Kidney (tissue), 14 donors: ENCODE data around the gene BLOC1S1. TPM values are rescaled to one million over a fixed set of nuclear protein-coding genes. Genes with fewer than 3 reads are reported as not detected.

ENCODE experiments used
- DNase-seq, 5 donors: peaks; one replicate each; pipeline ENCODE4 v3.0.0-alpha.2; 2013 to 2020
- FAIRE-seq: peaks from 2 replicates; lab custom pipeline; 2012; peaks lifted over from hg19 to GRCh38; lab: Jason Lieb, UNC
- H3K27ac ChIP-seq, 2 donors: one replicate each; pipeline ENCODE4 v1.7.0; 2013; ENCODE audit warnings: low read depth in 2 of 2, low read length in 2 of 2, inconsistent platforms in 1 of 2
- H3K27me3 ChIP-seq: one replicate; pipeline ENCODE4 v1.7.1; 2013; ENCODE audit warnings: low read length, inconsistent platforms; ENCODE audit not compliant: control insufficient read depth, insufficient read depth
- H3K36me3 ChIP-seq, 3 donors: one replicate each; pipeline versions ENCODE4 v1.7.0 to v1.7.1; 2013; ENCODE audit warnings: low read length in 3 of 3, control low read depth in 1 of 3, inconsistent platforms in 1 of 3; ENCODE audit not compliant: insufficient read depth in 3 of 3, control insufficient read depth in 2 of 3
- H3K4me1 ChIP-seq, 3 donors: one replicate each; pipeline versions ENCODE4 v1.7.0 to v1.7.1; 2013; ENCODE audit warnings: low read length in 3 of 3, inconsistent platforms in 1 of 3, low read depth in 1 of 3; ENCODE audit not compliant: control insufficient read depth in 2 of 3, insufficient read depth in 2 of 3
- H3K4me3 ChIP-seq, 3 donors: one replicate each; pipeline versions ENCODE4 v1.7.0 to v1.8.1; 2013; ENCODE audit warnings: low read length in 3 of 3, control low read depth in 1 of 3, inconsistent platforms in 1 of 3
- H3K9ac ChIP-seq, 3 donors: one replicate each; pipeline versions ENCODE4 v1.7.0 to v1.7.1; 2013; ENCODE audit warnings: low read length in 3 of 3, control low read depth in 1 of 3, inconsistent platforms in 1 of 3
- H3K9me3 ChIP-seq, 3 donors: one replicate each; pipeline versions ENCODE4 v1.7.0 to v1.7.1; 2013; ENCODE audit warnings: low read length in 3 of 3, control low read depth in 1 of 3, inconsistent platforms in 1 of 3; ENCODE audit not compliant: control insufficient read depth in 2 of 3, insufficient read depth in 1 of 3
- CTCF ChIP-seq: IDR thresholded peaks from 3 replicates; pipeline ENCODE4 v1.5.1; 2012; ENCODE audit warnings: mild to moderate bottlenecking, moderate library complexity, borderline replicate concordance; ENCODE audit not compliant: insufficient read depth; ENCODE audit errors: extremely low read depth
- intact Hi-C: fragments of 100-400 bp; cut with DNase I; formaldehyde crosslinking; loops from one replicate; pipeline ENCODE4 v1.11.1; 2022
- polyA plus RNA-seq: library from polyadenylated mRNA; stranded (reverse); fragments of 350-450 nt; fragmentation: Illumina TruSeq; extraction: RNeasy Lipid Tissue Mini Kit (QIAGEN cat#74804); gene quantifications from one replicate; pipeline ENCODE4 v1.2.3, GENCODE V29; 2014; ENCODE audit warnings: low read depth, low replicate concordance; ENCODE audit not compliant: insufficient read depth
- total RNA-seq: library from RNA; stranded (reverse); fragmentation: NEBNext Ultra II Directional; extraction: Animal tissue kit (Norgen Biotek cat#: 25700); gene quantifications from one replicate; pipeline ENCODE4 v1.2.1, GENCODE V29; 2021
- donor health status: control.
- donor health status: control.
- donor health status: control.
- donor health status: control.
- donor health status: control.
- donor health status: DM: yes; HTN: yes; CAD: no.
- donor health status: Normal renal cell carcinoma (clear cell type).

Gene BLOC1S1
- total and polyA plus RNA-seq, 2 donors from 2014 or later: 116 to 451 TPM

- Histone ChIP-seq H3K27me3 (no peaks in the 10 kb centered on the region), H3K27ac (peak overlapping the region; percentile 99), H3K9me3 (no peaks in the 10 kb centered on the region), H3K36me3 (peaks cover 5 to 19% (median 6%) of the 10 kb centered on the region in 3 donors), H3K4me3 (peak overlapping the region; percentile 77 to 87 (median 79)), H3K4me1 (peaks cover 0 to 24% (median 20%) of the 10 kb centered on the region in 3 donors), H3K9ac (peak overlapping the region; percentile 12 to 100 (median 85))
- peak; percentile 11 for TF ChIP-seq CTCF
- peak; percentile 73 to 87 (median 83) for DNase-seq
- FAIRE-seq: no peak
- intact Hi-C loops: no loop called here
Observed at GRCh38 chr12:55729819-55730818, 14.3 kb downstream of the BLOC1S1 start.

- Histone ChIP-seq H3K36me3 (no peaks in the 10 kb centered on the region), H3K27ac (no peak overlapping the region), H3K27me3 (no peaks in the 10 kb centered on the region), H3K4me3 (no peak overlapping the region), H3K9ac (no peak overlapping the region), H3K9me3 (no peaks in the 10 kb centered on the region), H3K4me1 (peaks cover 0 to 16% (median 16%) of the 10 kb centered on the region in 3 donors)
- TF ChIP-seq CTCF: no peak
- DNase-seq (no peak), FAIRE-seq (no peak)
- intact Hi-C loops: no loop called here
Observed at GRCh38 chr12:55732288-55732687, 16.4 kb downstream of the BLOC1S1 start.

GRCh38 chr12:55733021-55733555 lies 17.2 kb downstream of the BLOC1S1 start:
- FAIRE-seq: no peak
- DNase-seq: no peak
- no peak for TF ChIP-seq CTCF
- Histone ChIP-seq H3K27ac (no peak overlapping the region), H3K36me3 (no peaks in the 10 kb centered on the region), H3K27me3 (no peaks in the 10 kb centered on the region), H3K4me1 (peaks cover 0 to 19% (median 15%) of the 10 kb centered on the region in 3 donors), H3K9ac (no peak overlapping the region), H3K9me3 (no peaks in the 10 kb centered on the region), H3K4me3 (no peak overlapping the region)
- intact Hi-C loops: no loop called here
